B cell (primary cell): ENCODE measurements around the gene ERCC2. TPM values are rescaled to one million over a fixed set of nuclear protein-coding genes. Genes with fewer than 3 reads are reported as not detected.

ENCODE experiments used
- ATAC-seq: fragments of 200-7000 bp; cut with Tn5 transposase; one replicate; pipeline ENCODE4 v1.10.0; 2021; ENCODE audit warnings: low read depth, mild to moderate bottlenecking, moderate number of reproducible peaks, moderate library complexity
- CTCF ChIA-PET: fragments of 350-600 bp; sonication (Branson Sonifier 250); formaldehyde crosslinking; loops from one replicate; lab custom pipeline; 2021; ENCODE audit warnings: antibody characterized with exemption, inconsistent platforms; lab: Charles Lee
- POLR2A ChIA-PET: fragments of 350-600 bp; sonication (Branson Sonifier 250); formaldehyde crosslinking; loops from one replicate; lab custom pipeline; 2021; ENCODE audit warnings: antibody characterized with exemption; lab: Charles Lee
- DNase-seq: peaks from one replicate; pipeline ENCODE4 v3.0.0; 2013
- H2AFZ ChIP-seq: 2 replicates; pipeline ENCODE4 v1.6.1; 2012; ENCODE audit warnings: mild to moderate bottlenecking, low read depth, low read length; ENCODE audit not compliant: insufficient read depth, poor library complexity, severe bottlenecking
- H3K27ac ChIP-seq, 2 donors: 1 replicate in 1 of 2; 2 replicates in 1 of 2; pipeline ENCODE4 v1.5.1; 2012 to 2013; ENCODE audit warnings: low read length in 2 of 2, mild to moderate bottlenecking in 2 of 2, moderate library complexity in 1 of 2
- H3K27me3 ChIP-seq, 4 experiments: fragments of 200-600 bp in 1 of 4; sonication (generic) in 1 of 4; replicated peaks in 1 of 4; 1 replicate in 2 of 4; 2 replicates in 2 of 4; pipeline versions ENCODE4 v1.6.1 to v1.7.0; 2013 to 2016; ENCODE audit warnings: low read length in 3 of 4, mild to moderate bottlenecking in 2 of 4, mixed read lengths in 1 of 4, moderate library complexity in 1 of 4; ENCODE audit not compliant: insufficient read depth in 4 of 4, control insufficient read depth in 3 of 4; ENCODE audit errors: control extremely low read depth in 1 of 4
- H3K36me3 ChIP-seq, 2 experiments: replicated peaks in 1 of 2; 1 replicate in 1 of 2; 2 replicates in 1 of 2; pipeline versions ENCODE4 v1.6.1 to v1.7.1; 2013; ENCODE audit warnings: low read length in 1 of 2; ENCODE audit not compliant: insufficient read depth in 2 of 2, control insufficient read depth in 1 of 2; ENCODE audit errors: control extremely low read depth in 1 of 2, extremely low read depth in 1 of 2
- H3K4me1 ChIP-seq, 2 donors: fragments of 200-600 bp in 1 of 2; sonication (generic) in 1 of 2; 1 replicate in 1 of 2; 2 replicates in 1 of 2; pipeline versions ENCODE4 v1.5.1 to v1.6.1; 2013 to 2017; ENCODE audit warnings: low read length in 2 of 2; ENCODE audit not compliant: control insufficient read depth in 2 of 2, insufficient read depth in 2 of 2
- H3K4me2 ChIP-seq: replicated peaks from 2 replicates; pipeline ENCODE3; 2012; ENCODE audit warnings: mild to moderate bottlenecking, low read depth, low read length; ENCODE audit not compliant: poor library complexity, severe bottlenecking
- H3K4me3 ChIP-seq, 5 experiments: fragments of 200-600 bp in 1 of 5; sonication (generic) in 1 of 5; 1 replicate in 3 of 5; 2 replicates in 2 of 5; pipeline versions ENCODE4 v1.5.1 to v1.7.0; 2011 to 2016; ENCODE audit warnings: low read length in 4 of 5, mild to moderate bottlenecking in 4 of 5, low read depth in 2 of 5, control low read depth in 1 of 5, moderate library complexity in 1 of 5; ENCODE audit not compliant: insufficient read depth in 1 of 5; ENCODE audit errors: control extremely low read depth in 1 of 5, extremely low read depth in 1 of 5
- H3K79me2 ChIP-seq: fragments of 200-600 bp; sonication (generic); one replicate; pipeline ENCODE4 v1.6.0; 2016; ENCODE audit warnings: low read length; ENCODE audit not compliant: control insufficient read depth, insufficient read depth
- H3K9ac ChIP-seq: fragments of 200-600 bp; sonication (generic); 2 replicates; pipeline ENCODE4 v1.6.1; 2017; ENCODE audit warnings: mild to moderate bottlenecking, low read length, moderate library complexity
- H3K9me3 ChIP-seq, 3 donors: one replicate each; pipeline versions ENCODE4 v1.6.1 to v1.7.1; 2013; ENCODE audit warnings: low read length in 2 of 3; ENCODE audit not compliant: control insufficient read depth in 2 of 3, insufficient read depth in 1 of 3; ENCODE audit errors: control extremely low read depth in 1 of 3
- H4K20me1 ChIP-seq: 2 replicates; pipeline ENCODE4 v1.6.0; 2012; ENCODE audit warnings: mild to moderate bottlenecking, low read length; ENCODE audit not compliant: insufficient read depth, control insufficient read depth, poor library complexity, severe bottlenecking
- H3K27ac Mint-ChIP-seq: one replicate; pipeline ENCODE4 v1.8.0; 2021; ENCODE audit warnings: mixed read lengths
- H3K27me3 Mint-ChIP-seq: one replicate; pipeline ENCODE4 v1.8.0; 2021; ENCODE audit warnings: mixed read lengths
- H3K4me1 Mint-ChIP-seq: one replicate; pipeline ENCODE4 v1.8.0; 2021; ENCODE audit warnings: mixed read lengths
- H3K4me3 Mint-ChIP-seq: one replicate; pipeline ENCODE4 v1.8.0; 2021; ENCODE audit warnings: mixed read lengths
- H3K9me3 Mint-ChIP-seq: one replicate; pipeline ENCODE4 v1.8.0; 2022; ENCODE audit warnings: mixed read lengths; ENCODE audit not compliant: insufficient read depth
- EZH2 ChIP-seq: IDR thresholded peaks from 2 replicates; pipeline ENCODE4 v1.6.1; 2012; ENCODE audit warnings: borderline replicate concordance, low read depth, mild to moderate bottlenecking, moderate library complexity, low read length; ENCODE audit not compliant: insufficient read depth, poor library complexity, severe bottlenecking
- WGBS: methylation state at CpG from one replicate; pipeline ENCODE4 v1.1.5; 2013; ENCODE audit warnings: missing lambda C conversion rate; ENCODE audit not compliant: insufficient coverage; 5-methylcytosine and 5-hydroxymethylcytosine counted together
- intact Hi-C: fragments of 100-400 bp; cut with micrococcal nuclease; formaldehyde crosslinking; loops from one replicate; pipeline ENCODE4 v1.10.0; 2022
- polyA plus RNA-seq: library from polyadenylated mRNA; depleted of rRNA; stranded (reverse); fragments of >200 nt; gene quantifications from 2 replicates; pipeline ENCODE4 v1.2.3, GENCODE V29; 2012
- total RNA-seq, 2 donors: library from RNA; stranded (reverse); fragments of 120-200 nt in 1 of 2; gene quantifications; 1 replicate in 1 of 2; 2 replicates in 1 of 2; pipeline versions ENCODE4 v1.2.3 to v1.2.4, GENCODE V29; 2013 to 2022
- TF ChIP-seq, protein P1 (sequence below): fragments of 200-600 bp; IDR thresholded peaks from one replicate; pipeline ENCODE4 v1.8.0; 2022; ENCODE audit warnings: antibody characterized with exemption, mild to moderate bottlenecking

The ERCC2 gene
- total and polyA plus RNA-seq, 2 donors (not counting 1 experiment from before 2014, with no cell fraction given) = 20.8 to 26.5 TPM

DNA sequence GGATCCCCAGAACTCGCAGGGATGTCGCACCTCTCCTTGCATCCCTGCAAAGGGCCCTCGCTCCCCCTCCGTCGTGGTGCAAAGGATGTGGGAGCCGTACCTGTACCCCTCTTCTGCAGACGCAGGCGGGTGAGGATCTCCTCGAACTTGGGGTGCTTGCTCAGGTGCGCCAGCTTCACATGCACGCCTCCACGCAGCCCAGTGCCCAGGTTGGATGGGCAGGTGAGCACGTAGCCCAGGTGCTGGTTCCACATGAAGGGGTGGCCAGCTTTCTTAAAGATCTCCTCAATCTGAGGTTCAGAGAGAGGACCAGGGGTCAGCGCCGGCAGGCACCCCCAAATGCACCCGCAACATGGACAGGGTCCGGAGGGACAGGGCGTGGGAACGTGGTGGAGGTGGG is 63.0 kb downstream of the ERCC2 start:
- no peaks in the 10 kb centered on the region for H3K79me2 ChIP-seq
- no peaks in the 10 kb centered on the region for H4K20me1 ChIP-seq
- no peak overlapping the region for H3K4me3 Mint-ChIP-seq
- H3K27ac ChIP-seq = no peak overlapping the region
- H3K27me3 ChIP-seq = no peaks in the 10 kb centered on the region
- intact Hi-C loops = no loop called here
- no peak overlapping the region for H3K4me2 ChIP-seq
- no peak overlapping the region for H3K27ac Mint-ChIP-seq
- peaks cover 5% of the 10 kb centered on the region for H3K9me3 Mint-ChIP-seq
- no peak overlapping the region for H3K9ac ChIP-seq
- H2AFZ ChIP-seq = no peak overlapping the region
- 92% methylated on average over 19 of the region's 19 CpGs for WGBS
- ATAC-seq (no peak), DNase-seq (no peak)
- CTCF ChIA-PET = no interaction called here
- TF ChIP-seq, protein P1, sequence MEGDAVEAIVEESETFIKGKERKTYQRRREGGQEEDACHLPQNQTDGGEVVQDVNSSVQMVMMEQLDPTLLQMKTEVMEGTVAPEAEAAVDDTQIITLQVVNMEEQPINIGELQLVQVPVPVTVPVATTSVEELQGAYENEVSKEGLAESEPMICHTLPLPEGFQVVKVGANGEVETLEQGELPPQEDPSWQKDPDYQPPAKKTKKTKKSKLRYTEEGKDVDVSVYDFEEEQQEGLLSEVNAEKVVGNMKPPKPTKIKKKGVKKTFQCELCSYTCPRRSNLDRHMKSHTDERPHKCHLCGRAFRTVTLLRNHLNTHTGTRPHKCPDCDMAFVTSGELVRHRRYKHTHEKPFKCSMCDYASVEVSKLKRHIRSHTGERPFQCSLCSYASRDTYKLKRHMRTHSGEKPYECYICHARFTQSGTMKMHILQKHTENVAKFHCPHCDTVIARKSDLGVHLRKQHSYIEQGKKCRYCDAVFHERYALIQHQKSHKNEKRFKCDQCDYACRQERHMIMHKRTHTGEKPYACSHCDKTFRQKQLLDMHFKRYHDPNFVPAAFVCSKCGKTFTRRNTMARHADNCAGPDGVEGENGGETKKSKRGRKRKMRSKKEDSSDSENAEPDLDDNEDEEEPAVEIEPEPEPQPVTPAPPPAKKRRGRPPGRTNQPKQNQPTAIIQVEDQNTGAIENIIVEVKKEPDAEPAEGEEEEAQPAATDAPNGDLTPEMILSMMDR = no peak
- no peak for TF ChIP-seq EZH2
- H3K36me3 ChIP-seq = no peaks in the 10 kb centered on the region
- POLR2A ChIA-PET = no interaction called here
- H3K4me1 ChIP-seq = no peaks in the 10 kb centered on the region
- H3K4me1 Mint-ChIP-seq = no peaks in the 10 kb centered on the region
- H3K4me3 ChIP-seq = no peak overlapping the region
- peaks cover 3% of the 10 kb centered on the region for H3K27me3 Mint-ChIP-seq
- peaks cover 0 to 29% (median 0%) of the 10 kb centered on the region in 3 donors for H3K9me3 ChIP-seq

DNA sequence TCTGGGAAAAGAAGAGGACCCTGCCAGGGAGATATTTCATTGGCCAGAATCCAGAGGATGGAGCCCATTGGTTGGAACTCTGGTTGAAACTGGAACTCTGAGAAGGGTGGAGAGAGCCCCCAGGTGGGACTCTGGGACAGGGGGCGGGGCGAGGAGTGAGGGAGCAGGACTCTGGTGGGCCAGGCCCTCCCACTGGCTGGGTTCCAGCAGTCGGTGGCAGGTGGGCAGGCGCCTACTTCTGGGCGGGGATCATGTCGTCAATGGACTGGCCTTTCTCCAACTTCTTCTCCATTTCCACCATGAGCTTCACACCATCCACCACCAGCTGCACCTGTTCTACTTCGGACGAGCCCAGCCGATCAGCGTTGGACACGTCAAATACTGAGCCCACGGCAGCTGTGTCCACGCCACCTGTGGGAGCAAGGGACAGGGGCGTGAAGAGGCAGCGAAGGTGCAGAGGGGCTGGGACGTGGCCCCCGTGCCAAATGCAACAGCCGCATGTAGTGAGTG is 63.8 kb downstream of the ERCC2 start:
- no peaks in the 10 kb centered on the region for H3K79me2 ChIP-seq

More for the DNA sequence above, 63.8 kb downstream of the ERCC2 start:
- 80% methylated on average over 17 of the region's 18 CpGs for WGBS
- Histone ChIP-seq H3K27me3 (no peaks in the 10 kb centered on the region), H3K4me1 (no peaks in the 10 kb centered on the region), H3K9me3 (peaks cover 0 to 29% (median 0%) of the 10 kb centered on the region in 3 donors), H3K27ac (no peak overlapping the region), H3K4me2 (no peak overlapping the region), H4K20me1 (no peaks in the 10 kb centered on the region), H3K4me3 (no peak overlapping the region), H3K36me3 (no peaks in the 10 kb centered on the region), H3K9ac (no peak overlapping the region), H2AFZ (no peak overlapping the region)
- Mint-ChIP-seq H3K9me3 (peaks cover 5% of the 10 kb centered on the region), H3K27ac (no peak overlapping the region), H3K4me3 (no peak overlapping the region), H3K4me1 (no peaks in the 10 kb centered on the region), H3K27me3 (peaks cover 3% of the 10 kb centered on the region)
- CTCF ChIA-PET = no interaction called here
- POLR2A ChIA-PET = no interaction called here
- DNase-seq (no peak), ATAC-seq (no peak)
- intact Hi-C loops = no loop called here
- TF ChIP-seq, protein P1 = no peak
